ENCODE data around the gene NFILZ. TPM values are rescaled to one million over a fixed set of nuclear protein-coding genes. Genes with fewer than 3 reads are reported as not detected.
"Not testable (repeated sequence)": the region's sequence is repeated elsewhere in the genome, so short reads cannot be mapped to it uniquely, and the experiment has no call there.

The NFILZ gene
- total RNA-seq, 1 experiment from 2014 or later: not detected

- Histone ChIP-seq H3K4me3 (ENCODE audit: insufficient read depth, low read depth, low read length) (no peak overlapping the region), H3K36me3 (replicated peaks; ENCODE audit: control insufficient read depth, insufficient read depth, low read length) (no peaks in the 10 kb centered on the region), H3K27me3 (ENCODE audit: control insufficient read depth, insufficient read depth, low read length) (no peaks in the 10 kb centered on the region)
- no peak for DNase-seq
Measured at GRCh38 chr19:8617984-8618383, 12.4 kb upstream of the NFILZ start.

DNA sequence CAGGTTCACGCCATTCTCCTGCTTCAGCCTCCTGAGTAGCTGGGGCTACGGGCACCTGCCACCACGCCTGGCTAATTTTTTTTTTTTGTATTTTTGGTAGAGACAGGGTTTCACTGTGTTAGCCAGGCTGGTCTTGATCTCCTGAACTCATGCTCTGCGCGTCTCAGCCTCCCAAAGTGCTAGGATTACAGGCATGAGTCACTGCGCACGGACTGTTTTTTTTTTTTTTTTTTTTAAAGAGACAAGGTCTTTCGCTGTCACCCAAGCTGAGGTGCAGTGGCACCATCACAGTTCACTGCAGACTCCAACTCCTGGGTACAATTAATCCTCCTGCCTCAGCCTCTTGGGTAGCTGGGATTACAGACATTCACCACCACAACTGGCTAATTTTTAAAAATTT is 11.7 kb upstream of the NFILZ start:
- Histone ChIP-seq H3K27me3 (ENCODE audit: control insufficient read depth, insufficient read depth, low read length) (no peaks in the 10 kb centered on the region), H3K36me3 (replicated peaks; ENCODE audit: control insufficient read depth, insufficient read depth, low read length) (no peaks in the 10 kb centered on the region), H3K4me3 (ENCODE audit: insufficient read depth, low read depth, low read length) (no peak overlapping the region)
- DNase-seq: no peak

GRCh38 chr19:8622886-8623285 is 7.5 kb upstream of the NFILZ start:
- not testable (repeated sequence) for DNase-seq; H3K4me3 ChIP-seq (ENCODE audit: insufficient read depth, low read depth, low read length); H3K27me3 ChIP-seq (ENCODE audit: control insufficient read depth, insufficient read depth, low read length); H3K36me3 ChIP-seq (replicated peaks; ENCODE audit: control insufficient read depth, insufficient read depth, low read length)

DNA sequence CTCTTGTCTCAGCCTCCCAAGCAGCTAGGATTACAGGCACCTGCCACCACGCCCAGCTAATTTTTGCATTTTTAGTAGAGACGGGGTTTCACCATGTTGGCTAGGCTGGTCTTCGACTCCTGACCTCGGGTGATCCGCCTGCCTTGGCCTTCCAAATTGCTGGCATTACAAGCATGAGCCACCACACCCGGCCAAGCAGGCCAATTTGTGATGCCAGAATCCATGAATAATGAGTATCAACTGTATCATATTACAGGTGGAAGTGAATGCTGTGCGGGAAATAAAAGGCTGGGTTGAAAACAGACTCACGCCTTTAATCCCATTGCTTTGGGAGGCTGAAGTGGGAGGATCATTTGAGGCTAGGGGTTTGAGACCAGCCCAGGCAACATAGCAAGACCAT is 3.6 kb upstream of the NFILZ start:
- no peak for DNase-seq
- H3K27me3 ChIP-seq (ENCODE audit: control insufficient read depth, insufficient read depth, low read length): no peaks in the 10 kb centered on the region
- H3K4me3 ChIP-seq (ENCODE audit: insufficient read depth, low read depth, low read length): no peak overlapping the region
- no peaks in the 10 kb centered on the region for H3K36me3 ChIP-seq (replicated peaks; ENCODE audit: control insufficient read depth, insufficient read depth, low read length)

- Histone ChIP-seq H3K4me3 (ENCODE audit: insufficient read depth, low read depth, low read length) (no peak overlapping the region), H3K36me3 (replicated peaks; ENCODE audit: control insufficient read depth, insufficient read depth, low read length) (no peaks in the 10 kb centered on the region)
- DNase-seq: peak; percentile 4
Measured at GRCh38 chr19:8629184-8629583, 1.2 kb upstream of the NFILZ start.

DNA sequence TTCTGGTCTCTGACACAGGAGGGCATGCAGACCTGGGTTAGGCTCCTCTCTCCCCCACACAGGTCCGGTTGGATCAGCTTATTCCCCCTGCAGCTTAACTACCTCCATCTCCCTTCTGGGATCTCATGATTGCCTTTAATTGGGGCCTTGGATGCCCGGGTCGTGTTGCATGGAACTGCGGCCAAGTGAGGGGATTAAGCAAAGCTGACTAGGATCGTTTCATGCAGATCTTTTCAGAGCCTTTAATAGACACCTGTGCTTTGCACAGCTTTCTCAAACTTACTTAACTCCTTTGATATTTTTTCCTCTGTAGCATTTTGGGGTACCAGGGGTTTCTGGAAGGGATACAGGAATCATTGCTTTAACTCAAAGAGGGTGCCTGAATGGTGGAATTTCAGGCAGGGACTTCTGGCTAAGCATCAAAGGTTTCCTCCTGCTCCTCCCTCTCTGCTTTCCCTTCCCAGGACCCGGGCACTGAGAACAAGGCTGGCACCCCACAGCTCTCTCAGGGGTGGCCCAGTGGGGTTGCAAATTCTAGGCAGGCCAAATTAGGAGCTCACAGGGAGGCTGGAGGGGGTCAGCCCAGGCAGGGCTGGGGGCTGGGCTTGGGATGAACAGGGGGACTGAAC is 477 bp downstream of the NFILZ start:
- peak; percentile 28 for DNase-seq
- no peak overlapping the region for H3K4me3 ChIP-seq (ENCODE audit: insufficient read depth, low read depth, low read length)
- no peaks in the 10 kb centered on the region for H3K36me3 ChIP-seq (replicated peaks; ENCODE audit: control insufficient read depth, insufficient read depth, low read length)
- H3K27me3 ChIP-seq (ENCODE audit: control insufficient read depth, insufficient read depth, low read length): no peaks in the 10 kb centered on the region

More at GRCh38 chr19:8629184-8629583, 1.2 kb upstream of the NFILZ start:
- no peaks in the 10 kb centered on the region for H3K27me3 ChIP-seq (ENCODE audit: control insufficient read depth, insufficient read depth, low read length)

DNA sequence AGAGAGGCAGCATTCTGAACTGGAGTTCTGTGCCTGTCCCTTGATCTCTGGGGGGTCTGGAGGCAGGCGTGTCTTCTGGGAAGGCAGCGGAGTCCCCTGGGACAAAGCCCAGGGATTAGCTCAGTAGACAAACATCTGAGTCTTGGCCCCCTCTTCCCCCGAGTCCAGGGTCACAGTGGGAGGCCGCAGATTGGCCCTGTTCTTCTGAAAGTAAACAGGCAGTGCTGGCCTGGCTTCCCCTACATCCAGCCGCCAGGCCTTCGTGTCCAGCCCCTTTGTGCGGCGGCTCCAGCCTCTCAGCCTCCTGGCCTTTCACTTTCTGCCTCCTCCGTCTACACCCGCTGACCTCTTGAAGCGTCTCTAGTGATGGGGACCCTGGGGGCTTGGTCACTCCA is 989 bp downstream of the NFILZ start:
- no peak overlapping the region for H3K4me3 ChIP-seq (ENCODE audit: insufficient read depth, low read depth, low read length)
- H3K36me3 ChIP-seq (replicated peaks; ENCODE audit: control insufficient read depth, insufficient read depth, low read length): no peaks in the 10 kb centered on the region
- H3K27me3 ChIP-seq (ENCODE audit: control insufficient read depth, insufficient read depth, low read length): no peaks in the 10 kb centered on the region
- DNase-seq: peak; percentile 75

- Histone ChIP-seq H3K27me3 (ENCODE audit: control insufficient read depth, insufficient read depth, low read length) (no peaks in the 10 kb centered on the region), H3K4me3 (ENCODE audit: insufficient read depth, low read depth, low read length) (no peak overlapping the region), H3K36me3 (replicated peaks; ENCODE audit: control insufficient read depth, insufficient read depth, low read length) (no peaks in the 10 kb centered on the region)
- no peak for DNase-seq
Measured at GRCh38 chr19:8635422-8635821, 5.0 kb downstream of the NFILZ start.

- not testable (repeated sequence) for DNase-seq; H3K4me3 ChIP-seq (ENCODE audit: insufficient read depth, low read depth, low read length); H3K36me3 ChIP-seq (replicated peaks; ENCODE audit: control insufficient read depth, insufficient read depth, low read length); H3K27me3 ChIP-seq (ENCODE audit: control insufficient read depth, insufficient read depth, low read length)
Measured at GRCh38 chr19:8637070-8637469, 6.6 kb downstream of the NFILZ start.

DNA sequence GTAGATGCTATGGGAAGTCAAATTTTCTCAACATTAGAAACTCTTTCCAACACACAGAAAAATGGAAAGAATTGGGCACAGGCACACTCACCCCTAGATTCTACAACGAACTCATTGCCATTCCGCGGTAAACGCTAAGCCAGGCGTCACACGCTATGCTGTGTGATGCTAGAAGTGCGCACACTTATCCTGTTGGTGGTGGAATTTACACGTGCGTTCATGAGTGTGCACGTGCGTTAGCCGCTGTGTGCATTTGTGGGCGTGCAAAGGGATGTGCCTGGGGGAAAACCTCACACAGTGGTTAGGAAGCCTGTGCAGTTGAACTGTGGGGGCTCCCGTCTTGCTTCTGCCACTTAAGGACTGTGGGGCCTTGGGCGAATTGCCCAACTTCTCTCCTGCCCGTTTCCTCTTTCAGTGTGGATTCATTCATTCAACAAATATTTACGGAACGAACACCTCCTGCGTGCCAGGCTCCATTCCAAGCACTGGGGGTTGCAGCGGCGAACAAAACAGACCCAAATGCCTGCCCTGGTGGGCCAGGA is 7.7 kb downstream of the NFILZ start:
- Histone ChIP-seq H3K4me3 (ENCODE audit: insufficient read depth, low read depth, low read length) (no peak overlapping the region), H3K27me3 (ENCODE audit: control insufficient read depth, insufficient read depth, low read length) (no peaks in the 10 kb centered on the region)
- no peak for DNase-seq

GRCh38 chr19:8639821-8640401 is 9.5 kb downstream of the NFILZ start:
- DNase-seq: peak; percentile 44
- no peak overlapping the region for H3K4me3 ChIP-seq (ENCODE audit: insufficient read depth, low read depth, low read length)
- no peaks in the 10 kb centered on the region for H3K36me3 ChIP-seq (replicated peaks; ENCODE audit: control insufficient read depth, insufficient read depth, low read length)
- H3K27me3 ChIP-seq (ENCODE audit: control insufficient read depth, insufficient read depth, low read length): no peaks in the 10 kb centered on the region

More for the DNA sequence above, 7.7 kb downstream of the NFILZ start:
- H3K36me3 ChIP-seq (replicated peaks; ENCODE audit: control insufficient read depth, insufficient read depth, low read length): no peaks in the 10 kb centered on the region

GRCh38 chr19:8640402-8641004 is 10.1 kb downstream of the NFILZ start:
- Histone ChIP-seq H3K27me3 (ENCODE audit: control insufficient read depth, insufficient read depth, low read length) (no peaks in the 10 kb centered on the region), H3K36me3 (replicated peaks; ENCODE audit: control insufficient read depth, insufficient read depth, low read length) (no peaks in the 10 kb centered on the region), H3K4me3 (ENCODE audit: insufficient read depth, low read depth, low read length) (no peak overlapping the region)
- no peak for DNase-seq

DNA sequence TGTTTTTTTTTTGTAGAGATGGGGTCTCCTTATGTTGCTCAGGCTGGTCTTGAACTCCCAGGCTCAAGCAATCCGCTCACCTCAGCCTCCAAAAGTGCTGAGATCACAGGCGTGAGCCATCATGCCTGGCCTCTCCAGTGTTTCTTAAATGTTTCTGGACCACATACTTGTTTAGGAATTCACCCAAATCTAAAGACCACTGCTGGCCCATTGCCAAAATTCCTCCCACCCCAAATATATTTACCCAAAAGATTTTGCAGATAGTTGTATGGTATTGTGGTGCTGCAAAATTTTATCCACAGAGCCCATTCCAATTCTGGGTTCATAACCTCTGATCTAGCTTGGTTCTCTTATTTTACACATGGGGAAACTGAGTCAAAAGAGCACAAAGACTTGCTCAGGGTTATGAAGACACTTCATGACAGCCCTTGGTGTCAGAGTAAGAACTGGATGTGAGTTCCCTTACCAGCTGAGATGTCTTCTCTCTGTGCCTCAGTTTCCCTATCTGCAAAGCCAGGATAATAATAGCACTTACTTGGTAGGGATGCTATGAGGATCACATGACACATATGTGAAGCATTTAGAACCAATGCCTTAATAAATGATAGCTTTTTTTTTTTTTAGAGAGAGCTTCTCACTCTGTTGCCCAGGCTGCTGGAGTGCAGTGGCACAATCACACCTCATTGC is 10.9 kb downstream of the NFILZ start:
- DNase-seq: no peak

GRCh38 chr19:8641908-8642547 is 11.6 kb downstream of the NFILZ start:
- no peak overlapping the region for H3K4me3 ChIP-seq (ENCODE audit: insufficient read depth, low read depth, low read length)
- H3K36me3 ChIP-seq (replicated peaks; ENCODE audit: control insufficient read depth, insufficient read depth, low read length): no peaks in the 10 kb centered on the region
- peak; percentile 56 for DNase-seq
- H3K27me3 ChIP-seq (ENCODE audit: control insufficient read depth, insufficient read depth, low read length): no peaks in the 10 kb centered on the region

More for the DNA sequence above, 10.9 kb downstream of the NFILZ start:
- H3K27me3 ChIP-seq (ENCODE audit: control insufficient read depth, insufficient read depth, low read length): no peaks in the 10 kb centered on the region
- no peaks in the 10 kb centered on the region for H3K36me3 ChIP-seq (replicated peaks; ENCODE audit: control insufficient read depth, insufficient read depth, low read length)
- no peak overlapping the region for H3K4me3 ChIP-seq (ENCODE audit: insufficient read depth, low read depth, low read length)
